HepG2 (cell line): ENCODE measurements around the gene CHST13. TPM values are rescaled to one million over a fixed set of nuclear protein-coding genes. Genes with fewer than 3 reads are reported as not detected.
A peak's percentile ranks its signal among the peaks of the same experiment; 100 is the strongest.

Experiments used
- ATAC-seq: fragments of 200-7000 bp; cut with Tn5 transposase; 3 replicates; pipeline ENCODE4 v1.9.1; 2020; ENCODE audit warnings: mild to moderate bottlenecking, moderate library complexity
- BruUV-seq: library from RNA; stranded (reverse); fragments of 400-500 nt; replicated peaks from 2 replicates; lab custom pipeline; 2021; lab: Mats Ljungman, UMichigan
- CTCF ChIA-PET: fragments of 300-600 bp; formaldehyde crosslinking; extraction: SDS; loops from one replicate; lab custom pipeline; 2021; ENCODE audit warnings: low total read pairs, inconsistent platforms, low intra/inter-chr PET ratio; lab: Yijun Ruan, JAX
- POLR2A ChIA-PET: fragments of 350-600 bp; sonication (Branson Sonifier 250); formaldehyde crosslinking; loops from one replicate; lab custom pipeline; 2020; ENCODE audit warnings: antibody characterized with exemption, inconsistent platforms; lab: Yijun Ruan, JAX
- DNase-seq: peaks from one replicate; pipeline ENCODE4 v3.0.0-alpha.2; 2015; ENCODE audit warnings: low spot score
- FAIRE-seq: peaks from 3 replicates; lab custom pipeline; 2011; peaks lifted over from hg19 to GRCh38; lab: Jason Lieb, UNC
- H2AFZ ChIP-seq: one replicate; pipeline ENCODE4 v1.6.1; 2011; ENCODE audit warnings: low read length, inconsistent platforms
- H3K27ac ChIP-seq: fragments of 300-600 bp; 3 replicates; pipeline ENCODE4 v1.8.0; 2011; ENCODE audit warnings: mixed run types, mild to moderate bottlenecking, mixed read lengths, low read length, inconsistent platforms; ENCODE audit not compliant: insufficient read depth; ENCODE audit errors: extremely low read length
- H3K27me3 ChIP-seq, 2 experiments: fragments of 200-600 bp in 1 of 2; 2 replicates in 1 of 2; 3 replicates in 1 of 2; pipeline versions ENCODE4 v1.6.0 to v1.8.0; 2011; ENCODE audit warnings: low read length in 2 of 2, mild to moderate bottlenecking in 2 of 2, moderate library complexity in 2 of 2, inconsistent platforms in 1 of 2; ENCODE audit not compliant: insufficient read depth in 2 of 2, control insufficient read depth in 1 of 2
- H3K36me3 ChIP-seq, 2 experiments: fragments of 200-600 bp in 1 of 2; replicated peaks in 1 of 2; 2 replicates in 1 of 2; 3 replicates in 1 of 2; pipeline versions ENCODE4 v1.5.1 to v1.8.0; 2011; ENCODE audit warnings: low read length in 2 of 2, inconsistent platforms in 1 of 2; ENCODE audit not compliant: insufficient read depth in 2 of 2, control insufficient read depth in 1 of 2
- H3K4me1 ChIP-seq: 2 replicates; pipeline ENCODE4 v1.5.1; 2012; ENCODE audit warnings: low read length, inconsistent platforms; ENCODE audit not compliant: insufficient read depth
- H3K4me2 ChIP-seq: 2 replicates; pipeline ENCODE4 v1.6.0; 2011; ENCODE audit warnings: low read depth, low read length, inconsistent platforms
- H3K4me3 ChIP-seq, 3 experiments: fragments of 200-600 bp in 1 of 3; sonication (generic), shearing (Covaris generic) in 1 of 3; replicated peaks in 1 of 3; 2 replicates each; pipeline ENCODE4 v1.5.1; 2011 to 2016; ENCODE audit warnings: low read length in 3 of 3, inconsistent platforms in 2 of 3, low read depth in 2 of 3, mild to moderate bottlenecking in 2 of 3, control low read depth in 1 of 3, mixed read lengths in 1 of 3; ENCODE audit not compliant: insufficient read depth in 1 of 3
- H3K79me2 ChIP-seq: one replicate; pipeline ENCODE4 v1.6.1; 2011; ENCODE audit warnings: low read length, inconsistent platforms; ENCODE audit not compliant: insufficient read depth
- H3K9ac ChIP-seq: 2 replicates; pipeline ENCODE4 v1.6.0; 2011; ENCODE audit warnings: mild to moderate bottlenecking, low read depth, low read length, inconsistent platforms; ENCODE audit not compliant: insufficient read depth
- H3K9me3 ChIP-seq: 2 replicates; pipeline ENCODE4 v1.5.1; 2012; ENCODE audit warnings: mild to moderate bottlenecking, low read length
- H4K20me1 ChIP-seq: 2 replicates; pipeline ENCODE4 v1.6.0; 2011; ENCODE audit warnings: inconsistent platforms, mild to moderate bottlenecking, low read length, moderate library complexity; ENCODE audit not compliant: insufficient read depth
- JUND ChIP-seq: sonication (generic); formaldehyde crosslinking; IDR thresholded peaks from 2 replicates; pipeline ENCODE4 v1.8.0; 2022; ENCODE audit warnings: mild to moderate bottlenecking, missing genetic modification reagents
- NFIB ChIP-seq: sonication (generic); formaldehyde crosslinking; IDR thresholded peaks from 2 replicates; pipeline ENCODE4 v1.9.0; 2021; ENCODE audit warnings: missing genetic modification reagents, mild to moderate bottlenecking, borderline replicate concordance
- PPARG ChIP-seq: conservative IDR thresholded peaks from 2 replicates; pipeline ENCODE4 v1.6.1; 2016; ENCODE audit warnings: missing biosample characterization, missing genetic modification reagents
- RAD21 ChIP-seq: fragments of 450-650 bp; formaldehyde crosslinking; IDR thresholded peaks from 2 replicates; pipeline ENCODE4 v1.5.0; 2020; ENCODE audit warnings: mild to moderate bottlenecking
- SMC3 ChIP-seq: IDR thresholded peaks from 2 replicates; pipeline ENCODE4 v1.6.1; 2011; ENCODE audit warnings: low read length, improper control_type of control experiment
- STAG1 ChIP-seq: sonication (generic); formaldehyde crosslinking; IDR thresholded peaks from 2 replicates; pipeline ENCODE4 v1.4.0; 2020; ENCODE audit warnings: missing genetic modification reagents
- ZNF749 ChIP-seq: sonication (generic); formaldehyde crosslinking; IDR thresholded peaks from 2 replicates; pipeline ENCODE4 v1.8.0; 2022; ENCODE audit warnings: mild to moderate bottlenecking, missing genetic modification reagents, moderate library complexity, borderline replicate concordance
- ZNF777 ChIP-seq: sonication (generic); formaldehyde crosslinking; IDR thresholded peaks from 2 replicates; pipeline ENCODE4 v1.4.0; 2020; ENCODE audit warnings: missing genetic modification reagents
- WGBS: methylation state at CpG from one replicate; pipeline ENCODE4 v1.1.6; 2017; ENCODE audit warnings: low lambda C conversion rate; 5-methylcytosine and 5-hydroxymethylcytosine counted together
- in situ Hi-C: cut with HindIII; loops from 2 replicates; pipeline ENCODE4 v1.10.0; 2017; ENCODE audit warnings: low pct_unique_long_range_greater_than_20kb; ENCODE audit not compliant: extremely low pct_ligation_motif_present
- intact Hi-C: fragments of 100-400 bp; cut with micrococcal nuclease; formaldehyde crosslinking; loops from one replicate; pipeline ENCODE4 v1.10.0; 2022; ENCODE audit not compliant: unreplicated experiment
- polyA plus RNA-seq, 8 experiments: library from polyadenylated mRNA; depleted of rRNA in 3 of 8; stranded (reverse) in 7 of 8; unstranded in 1 of 8; fragments of >200 nt; fragmentation: Illumina TruSeq in 4 of 8; extraction: Trizol in 4 of 8; gene quantifications; 2 replicates each; pipeline versions ENCODE4 v1.2.1 to v1.2.3, GENCODE V29; 2011 to 2016; ENCODE audit warnings: low read depth in 4 of 8, missing spikeins in 1 of 8, mixed read lengths in 1 of 8; ENCODE audit not compliant: insufficient read depth in 1 of 8
- total RNA-seq, 5 experiments: library from RNA; depleted of rRNA; stranded (reverse); fragments of >200 nt; fragmentation: Illumina TruSeq; extraction: Trizol; gene quantifications; 2 replicates each; pipeline ENCODE4 v1.2.3, GENCODE V29; 2016; ENCODE audit warnings: low read depth in 1 of 5
- TF ChIP-seq, protein P1 (sequence below): sonication (generic); formaldehyde crosslinking; IDR thresholded peaks from 2 replicates; pipeline ENCODE4 v1.5.0; 2020; ENCODE audit warnings: mild to moderate bottlenecking, missing genetic modification reagents, moderate library complexity

The CHST13 gene
- total and polyA plus RNA-seq, 2 of the 13 experiments (the other 11 are each of a cell fraction or from before 2014, with no cell fraction given) = 32.0 to 43.1 TPM

DNA sequence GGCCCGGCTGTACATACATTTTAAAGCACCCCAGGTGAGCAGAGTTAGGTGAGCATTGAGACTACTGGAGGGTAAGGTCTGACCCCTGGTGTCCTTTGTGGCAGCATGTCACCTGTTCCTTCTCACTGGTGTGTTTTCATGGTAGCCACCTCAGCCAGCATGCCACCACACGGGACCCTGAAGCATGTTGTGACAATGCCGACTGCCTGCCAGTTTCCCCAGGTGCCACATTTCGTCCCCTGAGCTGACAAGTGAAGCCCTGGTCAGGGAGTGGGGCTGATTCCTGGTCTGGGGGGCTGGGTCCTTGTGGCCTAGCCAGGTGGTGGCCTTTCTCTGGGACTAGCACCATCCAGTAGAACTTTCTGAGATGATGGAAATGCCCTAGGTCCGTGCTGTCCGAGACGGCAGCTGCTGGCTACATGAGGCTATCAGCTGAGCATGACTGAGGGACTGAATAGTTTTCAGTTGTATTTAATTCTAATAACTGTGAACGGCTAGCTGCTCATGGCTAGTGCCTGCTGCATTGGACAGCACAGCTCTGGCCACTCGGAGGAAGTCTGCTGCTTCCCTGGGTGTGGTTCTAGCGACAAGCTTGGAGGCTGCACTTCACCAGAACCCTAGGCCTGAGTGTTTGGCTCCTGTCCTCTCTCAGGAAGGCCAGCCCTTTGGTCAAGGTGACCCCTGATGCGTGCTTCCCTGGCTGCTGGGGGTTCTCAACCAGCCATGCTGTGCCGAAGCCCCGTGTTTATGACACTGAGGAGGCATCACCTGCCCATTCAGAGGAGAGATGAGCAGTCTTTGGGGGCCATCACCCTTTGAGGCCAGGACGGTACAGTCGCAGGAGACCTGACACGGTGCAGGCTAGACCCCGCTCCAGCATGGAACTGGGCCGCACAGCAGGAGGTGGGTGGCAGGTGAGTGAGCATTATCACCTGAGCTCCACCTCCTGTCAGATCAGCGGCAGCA, 30.9 kb downstream of the CHST13 start:
- Histone ChIP-seq H3K9ac (no peak overlapping the region), H3K36me3 (no peaks in the 10 kb centered on the region), H3K27me3 (peaks cover 9 to 48% of the 10 kb centered on the region in 2 experiments; a peak in 4 of 5 replicates), H3K4me3 (no peak overlapping the region), H2AFZ (no peak overlapping the region), H3K79me2 (no peaks in the 10 kb centered on the region), H3K4me1 (no peaks in the 10 kb centered on the region; the same call in 1 of the 2 replicates), H4K20me1 (no peaks in the 10 kb centered on the region), H3K9me3 (no peaks in the 10 kb centered on the region), H3K4me2 (no peak overlapping the region), H3K27ac (no peak overlapping the region)
- no peak for FAIRE-seq
- TF ChIP-seq ZNF749 (no peak), RAD21 (0 out of 2 replicates have a peak, but pooled peaks have one; percentile 25), ZNF777 (no peak), STAG1 (CRISPR knock-in tag) (peak; percentile 67), SMC3 (peak; percentile 40; the same call in 1 of the 2 replicates), PPARG (no peak), NFIB (CRISPR knock-in tag) (no peak), JUND (no peak)
- TF ChIP-seq, protein P1, sequence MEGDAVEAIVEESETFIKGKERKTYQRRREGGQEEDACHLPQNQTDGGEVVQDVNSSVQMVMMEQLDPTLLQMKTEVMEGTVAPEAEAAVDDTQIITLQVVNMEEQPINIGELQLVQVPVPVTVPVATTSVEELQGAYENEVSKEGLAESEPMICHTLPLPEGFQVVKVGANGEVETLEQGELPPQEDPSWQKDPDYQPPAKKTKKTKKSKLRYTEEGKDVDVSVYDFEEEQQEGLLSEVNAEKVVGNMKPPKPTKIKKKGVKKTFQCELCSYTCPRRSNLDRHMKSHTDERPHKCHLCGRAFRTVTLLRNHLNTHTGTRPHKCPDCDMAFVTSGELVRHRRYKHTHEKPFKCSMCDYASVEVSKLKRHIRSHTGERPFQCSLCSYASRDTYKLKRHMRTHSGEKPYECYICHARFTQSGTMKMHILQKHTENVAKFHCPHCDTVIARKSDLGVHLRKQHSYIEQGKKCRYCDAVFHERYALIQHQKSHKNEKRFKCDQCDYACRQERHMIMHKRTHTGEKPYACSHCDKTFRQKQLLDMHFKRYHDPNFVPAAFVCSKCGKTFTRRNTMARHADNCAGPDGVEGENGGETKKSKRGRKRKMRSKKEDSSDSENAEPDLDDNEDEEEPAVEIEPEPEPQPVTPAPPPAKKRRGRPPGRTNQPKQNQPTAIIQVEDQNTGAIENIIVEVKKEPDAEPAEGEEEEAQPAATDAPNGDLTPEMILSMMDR = peak; percentile 67
- peak; percentile 31 for ATAC-seq
- POLR2A ChIA-PET = no interaction called here
- intact Hi-C loops = loop anchor here (10.0 kb wide), 2 partner anchors 60 to 920 kb away; no protein-coding TSS in a partner anchor
- WGBS = 59% methylated on average over 10 of the region's 19 CpGs
- DNase-seq = peak; percentile 25
- CTCF ChIA-PET = no interaction called here
- in situ Hi-C loops = no loop called here
- no TSS peak for BruUV-seq
